Testis (tissue), 3 donors: ENCODE results near the gene DOK5. TPM values are rescaled to one million over a fixed set of nuclear protein-coding genes. Genes with fewer than 3 reads are reported as not detected.

Experiments
- DNase-seq: peaks from one replicate; pipeline ENCODE4 v3.0.0-alpha.2; 2019
- H3K27ac ChIP-seq, 2 donors: fragments of 200-600 bp; sonication (generic); one replicate each; pipeline ENCODE4 v1.5.1; 2019
- H3K27me3 ChIP-seq: fragments of 200-600 bp; sonication (generic); one replicate; pipeline ENCODE4 v1.5.1; 2019
- H3K36me3 ChIP-seq: fragments of 200-600 bp; sonication (generic); one replicate; pipeline ENCODE4 v1.5.1; 2017; ENCODE audit warnings: low read depth; ENCODE audit errors: missing control alignments
- H3K4me1 ChIP-seq: fragments of 200-600 bp; sonication (generic); one replicate; pipeline ENCODE4 v1.5.1; 2019
- H3K4me3 ChIP-seq, 2 donors: fragments of 200-600 bp; sonication (generic); one replicate each; pipeline ENCODE4 v1.5.1; 2017 to 2019
- H3K9me3 ChIP-seq: fragments of 200-600 bp; sonication (generic); one replicate; pipeline ENCODE4 v1.5.1; 2017
- POLR2A ChIP-seq: fragments of 450-650 bp; IDR thresholded peaks from one replicate; pipeline ENCODE4 v1.6.1; 2017; ENCODE audit warnings: antibody characterized with exemption, mild to moderate bottlenecking, moderate library complexity
- WGBS, 2 donors: methylation state at CpG; one replicate each; pipeline ENCODE4 v1.1.5; 2018; 5-methylcytosine and 5-hydroxymethylcytosine counted together
- intact Hi-C: fragments of 100-400 bp; cut with DNase I; formaldehyde crosslinking; loops from one replicate; pipeline ENCODE4 v1.15.1; 2023; ENCODE audit warnings: low total_unique reads
- polyA plus RNA-seq: library from polyadenylated mRNA; stranded (reverse); fragments of 350-450 nt; fragmentation: Illumina TruSeq; extraction: RNeasy Lipid Tissue Mini Kit (QIAGEN cat#74804); gene quantifications from one replicate; pipeline ENCODE4 v1.2.3, GENCODE V29; 2014; ENCODE audit warnings: low read depth, low replicate concordance; ENCODE audit not compliant: insufficient read depth
- total RNA-seq, 2 donors: library from RNA; depleted of rRNA; stranded (reverse); fragments of >200 nt; gene quantifications; one replicate each; pipeline ENCODE4 v1.2.3, GENCODE V29; 2016
- TF ChIP-seq, protein P1 (sequence below), 3 experiments: fragments of 450-650 bp in 2 of 3; fragments of 200-600 bp in 1 of 3; sonication (generic) in 1 of 3; IDR thresholded peaks; one replicate each; pipeline ENCODE4 v1.5.1; 2016 to 2019; ENCODE audit warnings: antibody characterized with exemption in 3 of 3, mild to moderate bottlenecking in 2 of 3, moderate library complexity in 1 of 3

DOK5 gene
- total and polyA plus RNA-seq, 3 donors from 2014 or later, result 1.0 to 3.1 (median 1.7) TPM

DNA sequence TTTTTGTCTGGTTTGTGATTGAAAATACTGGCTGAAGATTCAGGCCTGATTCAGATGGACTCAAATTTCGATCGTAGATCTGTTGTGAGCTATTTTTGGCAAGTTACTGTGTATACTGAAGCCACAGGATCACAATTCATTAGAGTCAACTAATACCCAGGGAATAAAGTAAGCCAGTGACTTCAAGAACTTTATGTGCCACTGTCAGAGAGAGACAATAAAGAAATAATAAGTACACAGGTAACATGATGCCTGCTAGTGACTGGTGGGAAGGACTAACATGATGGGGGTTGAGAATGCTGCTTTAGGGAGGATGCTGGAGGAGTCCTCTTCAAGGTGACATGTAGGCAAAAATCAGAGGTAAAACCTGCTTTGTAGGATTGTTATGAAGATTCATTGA lies 215.9 kb downstream of the DOK5 start:
- no peaks in the 10 kb centered on the region for H3K9me3 ChIP-seq
- H3K27ac ChIP-seq, result no peak overlapping the region
- WGBS, 2 donors, result 61 to 66% methylated on average over 2 of the region's 2 CpGs
- H3K36me3 ChIP-seq, result no peaks in the 10 kb centered on the region
- no peak for DNase-seq
- H3K27me3 ChIP-seq, result no peaks in the 10 kb centered on the region
- no peak overlapping the region for H3K4me3 ChIP-seq
- intact Hi-C loops, result no loop called here
- TF ChIP-seq, protein P1, sequence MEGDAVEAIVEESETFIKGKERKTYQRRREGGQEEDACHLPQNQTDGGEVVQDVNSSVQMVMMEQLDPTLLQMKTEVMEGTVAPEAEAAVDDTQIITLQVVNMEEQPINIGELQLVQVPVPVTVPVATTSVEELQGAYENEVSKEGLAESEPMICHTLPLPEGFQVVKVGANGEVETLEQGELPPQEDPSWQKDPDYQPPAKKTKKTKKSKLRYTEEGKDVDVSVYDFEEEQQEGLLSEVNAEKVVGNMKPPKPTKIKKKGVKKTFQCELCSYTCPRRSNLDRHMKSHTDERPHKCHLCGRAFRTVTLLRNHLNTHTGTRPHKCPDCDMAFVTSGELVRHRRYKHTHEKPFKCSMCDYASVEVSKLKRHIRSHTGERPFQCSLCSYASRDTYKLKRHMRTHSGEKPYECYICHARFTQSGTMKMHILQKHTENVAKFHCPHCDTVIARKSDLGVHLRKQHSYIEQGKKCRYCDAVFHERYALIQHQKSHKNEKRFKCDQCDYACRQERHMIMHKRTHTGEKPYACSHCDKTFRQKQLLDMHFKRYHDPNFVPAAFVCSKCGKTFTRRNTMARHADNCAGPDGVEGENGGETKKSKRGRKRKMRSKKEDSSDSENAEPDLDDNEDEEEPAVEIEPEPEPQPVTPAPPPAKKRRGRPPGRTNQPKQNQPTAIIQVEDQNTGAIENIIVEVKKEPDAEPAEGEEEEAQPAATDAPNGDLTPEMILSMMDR (IDR thresholded peaks at IDR 0.05), result no peak
- no peaks in the 10 kb centered on the region for H3K4me1 ChIP-seq

DNA sequence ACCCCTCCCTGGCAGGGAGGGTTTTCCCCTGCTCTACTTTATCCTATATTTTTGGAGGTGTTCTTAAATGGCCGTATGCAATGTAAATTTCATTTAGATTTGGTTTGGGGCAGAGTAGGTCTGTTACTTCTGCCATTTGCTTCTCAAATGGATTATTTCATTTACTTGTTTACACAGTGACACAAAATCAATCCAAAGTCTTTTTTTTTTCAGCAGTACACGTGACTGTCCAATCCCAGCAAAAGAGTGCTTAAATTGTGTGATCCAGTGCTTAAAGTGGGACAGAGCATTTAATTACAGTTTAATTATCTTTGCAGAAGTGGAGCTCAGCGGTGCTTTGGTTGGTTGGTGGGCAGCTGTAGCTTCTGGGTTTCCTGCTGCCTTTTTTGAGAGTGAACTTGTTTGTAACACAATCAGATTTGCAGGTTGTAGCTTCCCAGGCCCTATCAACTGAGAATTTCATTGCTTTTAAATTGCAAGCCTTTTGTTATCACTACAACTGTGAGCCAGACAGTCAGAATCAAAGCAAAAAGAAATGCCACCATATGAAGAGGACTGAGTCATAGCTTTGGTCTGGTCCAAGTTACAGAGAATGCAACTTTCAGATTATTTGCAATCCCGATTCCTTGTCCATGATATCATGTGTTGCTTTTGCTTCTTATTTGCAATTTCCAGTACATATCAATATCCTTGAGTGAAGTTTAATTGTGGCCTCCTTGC lies 216.9 kb downstream of the DOK5 start:
- no peak overlapping the region for H3K27ac ChIP-seq
- no peaks in the 10 kb centered on the region for H3K4me1 ChIP-seq
- H3K9me3 ChIP-seq, result no peaks in the 10 kb centered on the region
- no peak overlapping the region for H3K4me3 ChIP-seq
- no peak for DNase-seq
- H3K27me3 ChIP-seq, result no peaks in the 10 kb centered on the region
- TF ChIP-seq, protein P1 (IDR thresholded peaks at IDR 0.05), result no peak
- TF ChIP-seq POLR2A, result no peak
- H3K36me3 ChIP-seq, result no peaks in the 10 kb centered on the region
- intact Hi-C loops, result no loop called here
- WGBS, 2 donors, result 78 to 83% methylated on average over 4 of the region's 4 CpGs

DNA sequence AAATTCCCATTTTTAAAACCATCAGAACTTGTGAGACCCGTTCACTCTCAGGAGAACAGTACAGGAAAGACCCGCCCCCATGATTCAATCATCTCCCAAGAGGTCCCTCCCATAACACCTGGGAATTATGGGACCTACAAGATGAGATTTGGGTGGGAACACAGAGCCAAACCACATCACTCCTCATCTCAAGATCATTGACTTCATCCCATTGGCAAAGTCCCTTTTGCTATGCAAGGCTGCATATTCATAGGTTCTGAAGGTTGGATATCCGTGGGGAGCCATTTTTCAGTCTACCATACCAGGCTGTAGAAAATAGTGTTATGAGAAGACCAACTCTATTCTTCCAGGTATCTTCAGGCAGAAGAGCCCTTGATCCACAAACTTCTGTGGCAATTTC lies 219.1 kb downstream of the DOK5 start:
- 83 to 90% methylated on average over 3 of the region's 3 CpGs for WGBS, 2 donors
- no peaks in the 10 kb centered on the region for H3K36me3 ChIP-seq
- no peaks in the 10 kb centered on the region for H3K27me3 ChIP-seq
- intact Hi-C loops, result no loop called here
- TF ChIP-seq, protein P1 (IDR thresholded peaks at IDR 0.05), result no peak
- no peak for TF ChIP-seq POLR2A
- H3K27ac ChIP-seq, result no peak overlapping the region
- no peaks in the 10 kb centered on the region for H3K9me3 ChIP-seq
- no peak for DNase-seq
- no peak overlapping the region for H3K4me3 ChIP-seq
- no peaks in the 10 kb centered on the region for H3K4me1 ChIP-seq

DNA sequence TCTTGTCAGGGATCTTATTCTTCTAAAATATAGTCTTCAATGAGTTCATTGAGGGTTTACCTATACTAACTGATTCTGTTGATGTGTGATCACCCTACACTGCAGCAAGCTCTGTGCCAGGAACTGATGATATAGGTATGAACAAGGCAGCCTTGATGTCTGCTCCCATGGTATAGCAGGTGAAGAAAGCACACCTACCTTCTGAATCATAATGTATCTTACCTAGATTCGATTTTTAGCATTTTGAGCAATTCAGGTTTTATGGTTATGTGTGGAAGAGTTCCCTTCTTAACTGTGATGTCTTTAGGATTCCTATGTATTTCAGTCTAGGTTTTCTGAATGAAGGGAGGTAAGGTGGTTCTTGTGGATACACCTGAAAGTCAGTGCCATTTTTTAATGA lies 223.0 kb downstream of the DOK5 start:
- Histone ChIP-seq H3K4me3 (no peak overlapping the region), H3K27me3 (no peaks in the 10 kb centered on the region), H3K9me3 (no peaks in the 10 kb centered on the region), H3K27ac (no peak overlapping the region), H3K4me1 (no peaks in the 10 kb centered on the region), H3K36me3 (no peaks in the 10 kb centered on the region)
- 61 to 70% methylated on average over 1 of the region's 1 CpG for WGBS, 2 donors
- intact Hi-C loops, result no loop called here
- no peak for DNase-seq
- TF ChIP-seq, protein P1 (IDR thresholded peaks at IDR 0.05), result no peak
- TF ChIP-seq POLR2A, result no peak
